NCI-H1105 (cell line): ENCODE data around the gene UGT1A8.
"Not testable (repeated sequence)": the region's sequence is repeated elsewhere in the genome, so short reads cannot be mapped to it uniquely, and the experiment has no call there.

ENCODE experiments used
- DNase-seq: peaks from one replicate; lab custom pipeline; 2025; lab: John Stamatoyannopoulos, UW

UGT1A8 gene

DNA sequence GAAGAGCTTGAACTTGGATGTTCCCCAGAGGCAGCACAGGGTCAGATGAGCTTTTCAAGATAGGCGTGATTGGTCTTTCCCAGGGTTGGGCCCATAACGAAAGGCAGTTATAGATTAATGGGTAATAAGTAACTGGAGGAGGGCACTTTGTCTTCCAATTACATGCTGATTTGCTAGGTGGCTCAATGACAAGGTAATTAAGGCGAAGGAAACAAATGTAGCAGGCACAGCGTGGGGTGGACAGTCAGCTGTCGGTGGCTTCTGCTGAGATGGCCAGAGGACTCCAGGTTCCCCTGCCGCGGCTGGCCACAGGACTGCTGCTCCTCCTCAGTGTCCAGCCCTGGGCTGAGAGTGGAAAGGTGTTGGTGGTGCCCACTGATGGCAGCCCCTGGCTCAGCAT, 101.1 kb downstream of the UGT1A8 start, which contains the start of gene UGT1A4:
Gene UGT1A4 (plus strand): TSS at position 185 of the 400 bp plus-strand sequence. CDS start 85 bp downstream, at position 270.
- DNase-seq: no peak

DNA sequence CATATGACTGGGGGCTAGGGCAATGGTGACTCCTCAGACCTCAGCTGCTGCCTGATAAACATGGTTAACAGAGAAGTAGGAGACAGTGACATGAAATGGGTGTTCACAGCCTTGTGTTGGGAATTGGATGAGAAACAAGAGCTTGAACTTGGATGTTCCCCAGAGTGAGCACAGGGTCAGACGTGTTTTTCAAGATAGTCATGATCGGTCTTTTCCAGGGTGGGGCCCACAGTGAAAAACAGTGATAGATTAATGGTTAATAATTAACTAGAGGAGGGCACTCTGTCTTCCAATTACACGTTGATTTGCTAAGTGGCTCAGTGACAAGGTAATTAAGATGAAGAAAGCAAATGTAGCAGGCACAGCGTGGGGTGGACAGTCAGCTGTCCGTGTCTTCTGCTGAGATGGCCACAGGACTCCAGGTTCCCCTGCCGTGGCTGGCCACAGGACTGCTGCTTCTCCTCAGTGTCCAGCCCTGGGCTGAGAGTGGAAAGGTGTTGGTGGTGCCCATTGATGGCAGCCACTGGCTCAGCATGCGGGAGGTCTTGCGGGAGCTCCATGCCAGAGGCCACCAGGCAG, 111.4 kb downstream of the UGT1A8 start, which contains the start of gene UGT1A3:
Gene UGT1A3 (plus strand): TSS at position 320 of the 579 bp plus-strand sequence. CDS start 85 bp downstream, at position 405.
- DNase-seq: no peak

DNA sequence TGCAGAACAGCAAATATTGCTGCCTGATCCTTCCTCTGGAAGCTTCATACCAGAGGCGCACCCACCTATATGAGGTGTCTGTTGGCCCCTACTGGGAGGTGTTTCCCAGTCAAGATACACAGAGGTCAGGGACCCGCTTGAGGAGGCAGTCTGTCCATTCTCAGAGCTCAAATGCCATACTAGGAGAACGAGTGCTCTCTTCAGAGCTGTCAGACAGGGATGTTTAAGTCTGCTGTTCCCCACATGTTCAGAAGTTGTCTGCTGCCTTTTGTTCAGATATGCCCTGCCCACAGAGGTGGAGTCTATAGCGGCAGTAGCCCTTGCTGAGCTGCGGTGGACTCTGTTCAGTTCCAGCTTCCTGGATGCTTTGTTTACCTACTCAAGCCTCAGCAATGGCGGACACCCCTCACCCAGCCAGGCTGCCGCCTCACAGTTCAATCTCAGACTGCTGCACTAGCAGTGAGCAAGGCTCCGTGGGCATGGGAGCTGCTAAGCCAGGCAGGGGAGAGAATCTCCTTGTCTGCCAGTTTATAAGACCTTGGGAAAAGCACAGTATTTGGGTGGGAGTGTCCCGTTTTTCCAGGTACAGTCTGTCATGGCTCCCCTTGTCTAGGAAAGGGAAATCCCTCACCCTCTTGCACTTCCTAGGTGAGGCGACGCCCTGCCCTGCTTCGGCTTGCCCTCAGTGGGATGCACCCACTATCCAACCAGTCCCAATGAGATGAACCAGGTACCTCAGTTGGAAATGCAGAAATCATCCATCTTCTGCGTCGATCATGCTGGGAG, 119.6 kb downstream of the UGT1A8 start:
- DNase-seq: not testable (repeated sequence)

DNA sequence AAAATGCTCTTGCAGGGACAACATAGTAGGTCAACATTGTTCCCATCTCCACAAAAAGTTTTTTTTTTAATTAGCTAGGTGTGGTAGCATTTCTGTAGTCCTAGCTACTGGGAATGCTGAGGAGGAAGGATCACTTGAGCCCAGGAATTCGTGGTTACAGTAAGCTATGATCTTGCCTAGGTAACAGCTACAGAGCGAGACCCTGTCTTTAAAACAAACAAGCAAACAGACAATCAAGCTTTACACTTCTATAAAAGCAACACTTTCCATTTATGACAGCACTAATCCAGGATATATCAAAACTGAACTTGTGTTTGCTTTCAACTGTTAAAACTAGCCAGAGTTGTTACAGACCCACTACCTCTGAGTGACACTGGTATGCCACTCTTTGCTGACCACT, 123.4 kb downstream of the UGT1A8 start:
- DNase-seq: no peak

DNA sequence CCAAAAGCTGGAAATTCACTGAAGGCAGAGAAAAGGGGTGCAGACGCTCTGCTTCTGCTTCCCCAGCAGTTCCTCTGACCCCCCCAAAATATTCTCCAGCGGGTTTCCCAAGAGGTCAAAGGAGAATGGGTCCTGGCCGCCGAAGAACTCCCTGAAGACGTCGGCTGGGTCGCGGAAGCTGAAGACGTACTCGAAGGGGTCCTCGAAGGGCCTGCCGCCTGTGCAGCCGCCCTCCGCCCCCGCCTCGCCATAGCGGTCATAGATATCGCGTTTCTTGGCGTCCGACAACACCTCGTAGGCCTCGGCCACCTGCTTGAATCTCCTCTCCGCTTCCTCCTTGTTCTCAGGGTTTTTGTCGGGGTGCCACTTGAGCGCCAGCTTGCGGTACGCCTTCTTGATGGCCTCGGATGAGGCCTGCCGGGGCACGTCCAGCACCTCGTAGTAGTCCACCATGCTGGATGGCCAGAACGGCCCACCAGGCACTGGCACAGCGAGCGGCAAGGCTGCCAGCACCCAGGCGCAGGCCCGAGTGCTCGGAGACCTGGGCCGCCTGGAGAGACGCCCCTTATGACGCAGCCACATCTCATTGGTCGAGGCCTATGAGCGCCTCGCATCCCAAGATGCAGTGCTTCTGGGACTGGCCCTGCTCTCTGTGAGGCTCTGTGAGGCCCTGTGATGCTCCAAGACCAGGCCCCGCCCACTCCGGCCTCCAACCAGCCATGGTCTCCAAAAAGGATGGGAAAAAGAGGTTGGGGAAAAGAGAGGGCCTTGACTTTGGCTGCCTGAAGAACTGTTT, 126.2 kb downstream of the UGT1A8 start:
- DNase-seq: no peak

DNA sequence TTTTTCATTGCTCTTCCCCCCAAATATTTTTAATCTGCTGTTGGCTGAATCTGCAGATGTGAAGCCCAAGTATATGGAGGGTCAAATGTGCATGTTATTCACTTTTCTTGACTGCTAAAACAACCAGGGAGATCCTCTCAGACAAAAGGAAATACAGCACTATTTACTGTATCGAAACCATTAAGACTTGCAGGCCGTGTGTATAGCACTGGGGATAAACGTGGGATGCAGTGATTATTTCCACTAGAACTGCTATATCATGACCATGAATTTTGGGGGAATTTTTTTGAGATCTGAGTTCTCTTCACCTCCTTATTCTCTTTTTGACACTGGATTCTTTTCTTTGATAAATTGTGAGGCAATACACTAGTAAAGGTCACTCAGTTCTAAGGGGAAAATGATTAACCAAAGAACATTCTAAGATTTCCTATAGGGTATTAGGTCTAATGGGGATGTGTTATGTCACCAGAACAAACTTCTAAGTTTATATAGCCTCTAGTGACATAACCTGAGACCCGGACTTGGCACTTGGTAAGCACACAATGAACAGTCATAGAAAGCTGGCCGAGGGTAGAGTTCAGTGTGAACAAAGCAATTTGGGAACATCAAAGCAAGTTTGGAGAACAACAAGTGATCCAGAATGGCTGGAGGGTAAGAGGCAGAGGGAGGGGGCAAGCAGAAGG, 127.8 kb downstream of the UGT1A8 start:
- no peak for DNase-seq

DNA sequence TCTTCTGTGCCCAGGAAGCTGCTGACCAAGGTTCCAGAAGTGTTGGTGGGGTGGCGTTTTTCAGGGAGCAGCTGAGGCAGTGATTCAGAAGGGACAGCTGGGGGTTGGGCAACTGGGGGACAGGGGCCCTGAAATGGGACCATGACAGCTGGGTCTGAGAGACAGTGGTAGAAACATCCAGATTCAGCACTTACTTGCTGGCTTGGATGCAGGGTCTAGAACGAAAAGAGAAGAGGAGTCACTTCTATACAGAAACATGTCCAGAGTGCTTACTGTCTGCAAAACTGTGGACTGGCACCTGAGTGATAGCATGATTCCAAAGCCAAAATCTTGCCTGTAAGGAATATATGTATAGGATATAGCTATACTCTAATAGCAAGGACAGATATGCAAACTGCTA, 128.4 kb downstream of the UGT1A8 start:
- not testable (repeated sequence) for DNase-seq

DNA sequence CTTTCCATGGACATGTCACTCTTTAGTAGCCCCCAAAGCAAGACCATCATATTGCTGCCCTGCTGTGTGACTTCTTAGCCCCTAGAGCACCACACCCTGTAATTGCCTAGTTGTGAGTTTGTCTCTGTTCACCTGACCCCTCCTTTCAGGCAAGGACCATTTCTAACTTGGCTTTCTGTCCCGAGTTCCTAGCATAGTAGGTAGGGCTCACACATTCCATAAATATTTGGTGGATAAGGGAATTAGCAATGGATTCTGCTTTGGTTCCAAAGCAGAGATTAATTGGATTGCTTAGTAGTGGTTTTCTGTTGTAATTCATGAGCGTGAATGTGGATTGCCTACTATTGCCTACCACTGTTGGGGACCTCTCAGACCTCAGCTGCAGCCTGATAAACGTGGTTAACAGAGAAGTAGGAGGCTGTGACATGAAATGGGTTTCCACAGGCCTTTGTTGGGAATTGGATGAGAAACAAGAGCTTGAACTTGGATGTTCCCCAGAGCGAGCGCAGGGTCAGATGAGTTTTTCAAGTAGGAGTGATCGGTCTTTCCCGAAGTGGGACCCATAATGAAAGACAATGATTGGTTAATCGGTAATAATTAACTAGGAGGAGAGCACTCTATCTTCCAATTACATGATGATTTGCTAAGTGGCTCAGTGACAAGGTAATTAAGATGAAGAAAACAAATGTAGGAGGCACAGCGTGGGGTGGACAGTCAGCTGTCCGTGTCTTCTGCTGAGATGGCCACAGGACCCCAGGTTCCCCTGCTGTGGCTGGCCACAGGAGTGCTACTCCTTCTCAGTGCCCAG, 129.2 kb downstream of the UGT1A8 start:
- no peak for DNase-seq

DNA sequence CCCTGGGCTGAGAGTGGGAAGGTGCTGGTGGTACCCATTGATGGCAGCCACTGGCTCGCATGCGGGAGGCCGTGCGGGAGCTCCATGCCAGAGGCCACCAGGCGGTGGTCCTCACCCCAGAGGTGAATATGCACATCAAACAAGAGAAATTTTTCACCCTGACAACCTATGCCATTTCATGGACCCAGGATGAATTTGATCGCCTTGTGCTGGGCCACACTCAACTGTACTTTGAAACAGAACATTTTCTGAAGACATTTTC, 129.8 kb downstream of the UGT1A8 start:
- DNase-seq: no peak

DNA sequence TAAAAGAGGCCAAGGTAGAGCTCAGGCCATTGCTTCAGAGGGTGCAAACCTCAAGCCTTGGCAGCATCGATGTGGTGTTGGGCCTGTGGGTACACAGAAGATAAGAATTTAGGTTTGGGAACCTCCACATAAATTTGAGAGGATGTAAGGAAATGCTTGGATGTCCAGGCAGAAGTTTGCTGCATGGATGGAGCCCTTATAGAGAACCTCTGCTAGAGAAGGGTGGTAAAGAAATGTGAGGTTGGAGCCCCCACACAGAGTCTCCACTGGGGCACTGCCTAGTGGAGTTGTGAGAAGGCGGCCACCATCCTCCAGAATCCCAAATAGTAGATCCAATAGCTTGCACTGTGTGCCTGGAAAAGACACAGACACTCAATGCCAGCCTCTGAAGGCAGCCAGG, 133.3 kb downstream of the UGT1A8 start:
- DNase-seq: not testable (repeated sequence)

DNA sequence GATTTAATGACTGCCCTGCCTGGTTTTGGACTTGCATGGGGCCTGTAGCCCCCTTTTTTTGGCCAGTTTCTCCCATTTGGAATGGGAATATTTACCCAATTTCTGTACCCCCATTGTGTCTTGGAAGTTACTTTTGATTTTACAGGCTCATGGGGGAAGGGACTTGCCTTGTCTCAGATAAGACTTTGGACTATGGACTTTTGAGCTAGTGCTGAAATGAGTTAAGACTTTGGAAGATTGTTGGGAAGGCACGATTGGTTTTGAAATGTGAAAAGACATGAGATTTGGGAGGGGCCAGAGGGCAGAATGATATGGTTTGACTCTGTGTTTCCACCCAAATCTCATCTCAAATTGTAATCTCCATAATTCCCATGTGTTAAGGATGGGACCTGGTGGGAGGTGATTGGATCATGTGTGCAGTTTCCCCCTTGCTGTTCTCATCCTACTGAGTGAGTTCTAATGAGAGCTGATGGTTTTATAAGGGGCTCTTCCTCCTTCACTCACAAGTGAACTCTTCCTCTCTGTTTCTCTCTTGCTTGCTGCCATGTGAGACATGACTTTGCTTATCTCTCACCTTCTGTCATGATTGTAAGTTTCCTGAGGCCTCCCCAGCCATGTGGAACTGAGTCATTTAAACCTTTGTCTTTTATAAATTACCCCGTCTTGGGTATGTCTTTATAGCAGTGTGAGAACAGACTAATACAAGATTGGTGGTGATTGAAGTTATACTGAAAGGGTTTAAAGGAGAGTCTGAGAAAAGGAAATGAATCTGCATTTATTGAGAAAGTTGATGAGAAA, 134.0 kb downstream of the UGT1A8 start:
- not testable (repeated sequence) for DNase-seq

DNA sequence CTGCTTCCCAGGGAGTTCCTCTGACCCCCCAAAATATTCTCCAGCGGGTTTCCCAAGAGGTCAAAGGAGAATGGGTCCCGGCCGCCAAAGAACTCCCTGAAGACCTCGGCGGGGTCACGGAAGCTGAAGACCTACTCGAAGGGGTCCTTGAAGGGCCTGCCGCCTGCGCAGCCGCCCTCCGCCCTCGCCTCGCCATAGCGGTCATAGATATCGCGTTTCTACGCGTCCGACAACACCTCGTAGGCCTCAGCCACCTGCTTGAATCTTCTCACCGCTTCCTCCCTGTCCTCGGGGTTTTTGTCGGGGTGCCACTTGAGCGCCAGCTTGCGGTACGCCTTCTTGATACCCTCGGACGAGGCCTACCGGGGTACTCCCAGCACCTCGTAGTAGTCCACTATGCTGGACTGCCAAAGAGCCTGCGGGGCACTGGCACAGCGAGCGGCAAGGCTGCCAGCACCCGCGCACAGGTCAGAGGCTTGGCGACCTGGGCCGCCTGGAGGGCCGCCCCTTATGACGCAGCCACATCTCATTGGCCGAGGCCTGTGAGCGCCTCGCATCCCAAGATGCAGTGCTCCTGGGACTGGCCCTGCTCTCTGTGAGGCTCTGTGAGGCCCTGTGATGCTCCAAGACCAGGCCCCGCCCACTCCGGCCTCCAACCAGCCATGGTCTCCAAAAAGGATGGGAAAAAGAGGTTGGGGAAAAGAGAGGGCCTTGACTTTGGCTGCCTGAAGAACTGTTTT, 137.6 kb downstream of the UGT1A8 start:
- DNase-seq: no peak

DNA sequence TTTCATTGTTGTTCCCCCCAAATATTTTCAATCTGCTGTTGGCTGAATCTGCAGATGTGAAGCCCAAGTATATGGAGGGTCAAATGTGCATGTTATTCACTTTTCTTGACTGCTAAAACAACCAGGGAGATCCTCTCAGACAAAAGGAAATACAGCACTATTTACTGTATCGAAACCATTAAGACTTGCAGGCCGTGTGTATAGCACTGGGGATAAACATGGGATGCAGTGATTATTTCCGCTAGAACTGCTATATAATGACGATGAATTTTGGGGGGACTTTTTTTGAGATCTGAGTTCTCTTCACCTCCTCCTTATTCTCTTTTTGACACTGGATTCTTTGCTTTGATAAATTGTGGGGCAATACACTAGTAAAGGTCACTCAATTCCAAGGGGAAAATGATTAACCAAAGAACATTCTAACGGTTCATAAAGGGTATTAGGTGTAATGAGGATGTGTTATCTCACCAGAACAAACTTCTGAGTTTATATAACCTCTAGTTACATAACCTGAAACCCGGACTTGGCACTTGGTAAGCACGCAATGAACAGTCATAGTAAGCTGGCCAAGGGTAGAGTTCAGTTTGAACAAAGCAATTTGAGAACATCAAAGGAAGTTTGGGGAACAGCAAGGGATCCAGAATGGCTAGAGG, 139.1 kb downstream of the UGT1A8 start:
- no peak for DNase-seq

DNA sequence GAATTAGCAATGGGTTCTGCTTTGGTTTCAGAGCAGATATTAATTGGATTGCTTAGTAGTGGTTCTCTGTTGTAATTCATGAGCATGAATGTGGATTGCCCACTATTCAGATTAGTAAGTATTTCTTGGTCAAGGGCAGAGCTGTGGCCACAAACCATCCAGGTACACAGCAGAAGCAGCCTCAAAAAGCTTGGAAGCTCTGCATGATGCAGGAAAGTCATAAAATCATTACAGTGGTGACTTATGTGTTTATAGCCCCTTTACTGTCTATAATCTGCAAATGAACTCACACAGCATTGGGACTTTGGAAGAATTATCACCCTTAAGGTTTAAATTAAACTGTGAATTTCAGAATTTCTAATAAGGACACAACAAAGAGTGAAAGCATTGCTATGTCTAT, 140.7 kb downstream of the UGT1A8 start:
- DNase-seq: no peak

DNA sequence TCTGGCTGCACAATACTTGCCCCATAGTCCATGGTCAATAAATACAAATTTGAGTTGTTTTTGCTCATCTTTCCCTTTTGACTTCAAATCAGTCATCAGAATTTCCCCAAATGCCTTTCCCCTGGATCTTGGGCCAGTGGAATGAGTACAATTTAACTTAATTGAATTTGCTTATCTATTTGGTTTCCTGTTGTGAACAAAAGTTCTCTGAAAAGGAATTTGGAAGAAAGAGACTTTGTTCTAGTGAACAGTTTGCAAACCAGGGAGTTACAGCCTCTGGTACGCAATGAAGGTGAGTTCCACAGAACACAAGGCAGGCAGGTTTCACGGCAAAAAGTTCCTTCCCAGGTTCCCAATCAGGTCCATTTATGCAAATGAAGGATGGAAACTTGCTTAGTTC, 141.4 kb downstream of the UGT1A8 start:
- DNase-seq: no peak

DNA sequence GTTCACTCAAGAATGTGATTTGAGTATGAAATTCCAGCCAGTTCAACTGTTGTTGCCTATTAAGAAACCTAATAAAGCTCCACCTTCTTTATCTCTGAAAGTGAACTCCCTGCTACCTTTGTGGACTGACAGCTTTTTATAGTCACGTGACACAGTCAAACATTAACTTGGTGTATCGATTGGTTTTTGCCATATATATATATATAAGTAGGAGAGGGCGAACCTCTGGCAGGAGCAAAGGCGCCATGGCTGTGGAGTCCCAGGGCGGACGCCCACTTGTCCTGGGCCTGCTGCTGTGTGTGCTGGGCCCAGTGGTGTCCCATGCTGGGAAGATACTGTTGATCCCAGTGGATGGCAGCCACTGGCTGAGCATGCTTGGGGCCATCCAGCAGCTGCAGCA, 142.6 kb downstream of the UGT1A8 start, which contains the start of gene UGT1A1:
Gene UGT1A1 (plus strand): TSS at position 228 of the 400 bp plus-strand sequence. CDS start 18 bp downstream, at position 246.
- no peak for DNase-seq

DNA sequence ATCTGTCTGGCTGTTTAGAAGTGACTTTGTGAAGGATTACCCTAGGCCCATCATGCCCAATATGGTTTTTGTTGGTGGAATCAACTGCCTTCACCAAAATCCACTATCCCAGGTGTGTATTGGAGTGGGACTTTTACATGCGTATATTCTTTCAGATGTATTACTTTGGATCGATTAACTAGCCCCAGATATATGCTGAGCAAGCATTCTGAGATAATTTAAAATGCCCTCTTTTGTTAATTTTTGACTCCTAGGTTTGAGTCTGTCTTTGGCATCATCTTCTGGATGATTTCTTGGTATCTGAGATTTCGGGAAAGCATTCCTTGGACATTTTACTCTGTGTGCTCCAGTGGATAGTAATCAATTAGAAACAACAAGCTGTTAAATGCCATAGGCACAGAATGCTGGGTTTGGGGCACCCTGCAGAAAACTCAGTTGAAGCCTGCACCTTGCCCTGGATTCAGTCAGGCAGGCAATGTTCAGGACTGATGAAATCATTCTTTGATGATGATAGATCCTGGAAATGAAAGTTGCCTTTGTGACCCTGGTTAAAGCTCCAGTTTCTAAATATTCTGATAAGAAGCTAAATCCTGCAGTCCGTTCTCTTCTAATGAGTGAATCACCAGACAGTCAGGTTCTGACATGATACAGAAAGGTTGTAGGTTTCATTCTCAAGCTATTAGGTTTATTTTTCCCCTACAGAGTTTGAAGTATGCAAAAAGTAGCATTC, 143.8 kb downstream of the UGT1A8 start:
- no peak for DNase-seq

DNA sequence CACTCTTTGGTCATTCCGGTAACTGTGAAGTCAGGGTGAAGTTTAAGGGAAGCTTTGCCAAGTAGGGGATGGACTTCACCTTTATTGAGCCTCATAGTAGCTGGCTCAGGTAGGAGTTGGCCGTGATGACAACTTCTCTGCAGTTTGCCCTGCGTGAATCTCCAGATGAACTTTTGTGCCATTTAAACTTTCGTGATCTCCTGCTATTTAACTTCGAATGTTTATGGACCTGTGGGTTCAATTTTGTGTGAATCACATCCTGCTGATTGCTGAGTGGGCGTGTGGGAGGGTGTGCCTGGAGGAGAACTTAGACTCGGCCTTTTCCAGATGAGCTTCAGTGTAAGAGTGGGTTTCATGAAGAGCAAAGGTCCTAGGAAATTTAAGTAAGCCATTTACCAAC, 146.8 kb downstream of the UGT1A8 start:
- no peak for DNase-seq

DNA sequence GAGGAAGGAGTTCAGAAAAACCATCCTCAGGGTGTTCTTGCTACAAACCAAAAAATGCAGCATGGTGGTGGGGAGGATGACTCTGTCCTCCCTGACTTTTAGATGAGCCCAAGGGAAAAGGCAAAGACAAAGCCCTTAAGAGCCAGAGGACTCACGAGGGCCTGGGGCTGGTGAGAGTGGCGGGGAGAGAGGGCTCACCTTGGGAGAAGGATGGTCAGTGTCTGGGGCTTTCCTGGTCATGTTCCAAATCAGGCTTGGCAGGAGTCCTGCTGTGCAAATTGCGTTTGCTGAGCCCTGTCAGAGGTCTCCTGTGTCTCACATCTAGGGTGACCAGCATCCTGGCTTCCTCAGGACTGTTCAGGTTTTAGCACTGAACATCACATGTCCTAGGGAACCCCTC, 147.3 kb downstream of the UGT1A8 start:
- no peak for DNase-seq
